BE2C (cell line): ENCODE results near the gene STEAP1B.

Experiments
- DNase-seq: peaks from one replicate; pipeline ENCODE4 v3.0.0-alpha.2; 2020
- H3K27me3 ChIP-seq: fragments of 250-450 bp; sonication (Bioruptor Pico); 2 replicates; pipeline ENCODE4 v1.5.1; 2020; ENCODE audit warnings: mild to moderate bottlenecking
- H3K36me3 ChIP-seq: fragments of 250-450 bp; sonication (Bioruptor Pico); 2 replicates; pipeline ENCODE4 v1.5.1; 2020; ENCODE audit warnings: mild to moderate bottlenecking
- H3K4me1 ChIP-seq: fragments of 250-450 bp; sonication (Bioruptor Pico); 2 replicates; pipeline ENCODE4 v1.5.1; 2020
- H3K4me3 ChIP-seq: 2 replicates; pipeline ENCODE4 v1.5.1; 2011; ENCODE audit warnings: low read depth, low read length
- H3K9me3 ChIP-seq: fragments of 250-450 bp; sonication (Bioruptor Pico); 2 replicates; pipeline ENCODE4 v1.5.1; 2020
- CTCF ChIP-seq: IDR thresholded peaks from 2 replicates; pipeline ENCODE4 v1.5.1; 2012; ENCODE audit warnings: mild to moderate bottlenecking, low read depth, low read length

The STEAP1B gene

GRCh38 chr7:22425361-22425760, 74.6 kb downstream of the STEAP1B start:
- no peak for DNase-seq
- no peak for TF ChIP-seq CTCF
- H3K4me1 ChIP-seq, result peaks cover 5% of the 10 kb centered on the region

DNA sequence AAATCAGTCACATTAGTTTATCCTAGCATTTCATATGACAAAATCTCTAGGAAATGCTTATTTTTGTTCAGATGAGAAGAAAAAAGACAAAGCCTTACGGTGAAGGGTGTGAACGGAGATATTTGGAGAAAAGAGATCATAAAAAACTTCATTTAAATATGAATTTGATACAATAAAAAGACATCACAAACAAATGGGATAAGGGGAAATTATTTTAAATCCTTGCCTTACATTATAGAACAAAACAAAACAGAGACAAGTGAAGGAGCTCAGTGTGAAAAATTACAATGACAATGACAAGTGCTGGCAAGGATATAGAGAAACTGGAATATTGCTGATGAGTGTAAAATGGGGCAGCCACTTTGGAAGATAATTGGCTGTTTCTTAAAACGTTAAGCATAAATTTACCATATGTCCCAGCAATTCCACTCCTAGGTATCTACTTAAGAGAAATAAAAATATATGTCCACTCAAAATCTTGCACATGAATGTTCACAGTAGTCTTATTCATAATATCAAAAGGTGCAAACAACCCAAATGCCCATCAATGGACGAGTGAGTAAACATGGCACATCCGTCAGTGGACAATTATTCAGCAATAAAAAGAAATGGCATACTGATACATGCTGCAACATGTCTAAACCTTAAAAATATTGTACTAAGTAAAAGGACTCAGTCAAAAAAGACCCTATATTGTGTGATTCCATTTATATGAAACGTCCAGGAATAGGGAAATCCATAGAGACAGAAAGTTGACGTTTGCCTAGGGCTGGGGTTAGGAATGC, 77.0 kb downstream of the STEAP1B start:
- H3K4me3 ChIP-seq, result no peak overlapping the region
- no peaks in the 10 kb centered on the region for H3K9me3 ChIP-seq
- DNase-seq, result no peak
- TF ChIP-seq CTCF, result no peak
- H3K4me1 ChIP-seq, result peaks cover 8% of the 10 kb centered on the region
- H3K27me3 ChIP-seq, result no peaks in the 10 kb centered on the region
- no peaks in the 10 kb centered on the region for H3K36me3 ChIP-seq

More at GRCh38 chr7:22425361-22425760, 74.6 kb downstream of the STEAP1B start:
- H3K27me3 ChIP-seq, result no peaks in the 10 kb centered on the region
- H3K9me3 ChIP-seq, result no peaks in the 10 kb centered on the region
- no peaks in the 10 kb centered on the region for H3K36me3 ChIP-seq
- H3K4me3 ChIP-seq, result no peak overlapping the region

GRCh38 chr7:22420973-22421635, 78.9 kb downstream of the STEAP1B start:
- TF ChIP-seq CTCF, result no peak
- H3K36me3 ChIP-seq, result no peaks in the 10 kb centered on the region
- H3K9me3 ChIP-seq, result no peaks in the 10 kb centered on the region
- H3K4me1 ChIP-seq, result peaks cover 14% of the 10 kb centered on the region
- no peak overlapping the region for H3K4me3 ChIP-seq
- DNase-seq, result peak; percentile 61
- no peaks in the 10 kb centered on the region for H3K27me3 ChIP-seq

DNA sequence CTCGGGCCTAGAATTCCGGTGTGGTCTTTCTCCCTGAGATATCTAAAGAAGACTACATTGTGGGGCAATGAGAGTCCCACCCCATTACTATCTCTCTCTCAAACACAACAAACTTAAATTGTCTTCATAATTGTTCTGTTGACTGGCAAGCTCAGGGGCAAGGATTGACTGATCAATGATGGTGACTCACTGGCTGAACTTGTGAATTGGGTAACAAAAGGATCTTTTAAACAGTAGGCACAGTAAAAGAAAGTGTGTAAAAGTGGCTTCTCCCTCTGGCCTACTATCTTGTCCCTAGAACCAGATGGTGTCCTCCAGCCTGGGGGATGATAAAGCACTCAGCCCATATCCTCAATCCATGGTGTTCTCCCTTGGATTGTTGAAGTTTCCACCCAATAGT, 80.0 kb downstream of the STEAP1B start:
- no peak for DNase-seq
- H3K36me3 ChIP-seq, result no peaks in the 10 kb centered on the region
- TF ChIP-seq CTCF, result no peak
- peaks cover 14% of the 10 kb centered on the region for H3K4me1 ChIP-seq
- no peaks in the 10 kb centered on the region for H3K9me3 ChIP-seq
- H3K4me3 ChIP-seq, result no peak overlapping the region
- no peaks in the 10 kb centered on the region for H3K27me3 ChIP-seq

GRCh38 chr7:22419488-22419887, 80.5 kb downstream of the STEAP1B start:
- Histone ChIP-seq H3K27me3 (no peaks in the 10 kb centered on the region), H3K4me1 (peaks cover 14% of the 10 kb centered on the region), H3K4me3 (no peak overlapping the region), H3K9me3 (no peaks in the 10 kb centered on the region), H3K36me3 (no peaks in the 10 kb centered on the region)
- no peak for DNase-seq
- TF ChIP-seq CTCF, result no peak
